ENCODE results near the gene ATXN3L.
A peak's percentile ranks its signal among the peaks of the same experiment; 100 is the strongest.

The ATXN3L gene

GRCh38 chrX:13319953-13320352 lies at the start of gene ATXN3L:
TSS of gene ATXN3L (minus strand) at chrX:13320053. CDS start at chrX:13319934, 119 bp downstream.
- Histone ChIP-seq H3K36me3 (ENCODE audit: control insufficient read depth, low read depth, low read length) (no peaks in the 10 kb centered on the region), H3K9ac (ENCODE audit: low read length) (no peak within 1 kb of the TSS), H3K9me3 (ENCODE audit: control insufficient read depth, low read depth, low read length) (no peaks in the 10 kb centered on the region)

GRCh38 chrX:13369256-13370030 lies 49.6 kb upstream of the ATXN3L start:
- no peaks in the 10 kb centered on the region for H3K36me3 ChIP-seq (ENCODE audit: control insufficient read depth, low read depth, low read length)

More at GRCh38 chrX:13319953-13320352, at the start of gene ATXN3L:
- no peaks in the 10 kb centered on the region for H3K4me1 ChIP-seq (ENCODE audit: control insufficient read depth, low read depth, low read length)
- H3K4me3 ChIP-seq (ENCODE audit: low read length) = no peak within 1 kb of the TSS
- no peak within 1 kb of the TSS for H3K27ac ChIP-seq (ENCODE audit: low read length)
- no peaks in the 10 kb centered on the region for H3K27me3 ChIP-seq (ENCODE audit: control insufficient read depth, insufficient read depth, low read length)

GRCh38 chrX:13367950-13368349 lies 48.1 kb upstream of the ATXN3L start:
- Histone ChIP-seq H3K27ac (ENCODE audit: low read length) (no peak overlapping the region), H3K27me3 (ENCODE audit: control insufficient read depth, insufficient read depth, low read length) (no peaks in the 10 kb centered on the region), H3K4me1 (ENCODE audit: control insufficient read depth, low read depth, low read length) (peaks cover 22% of the 10 kb centered on the region), H3K9ac (ENCODE audit: low read length) (no peak overlapping the region), H3K36me3 (ENCODE audit: control insufficient read depth, low read depth, low read length) (no peaks in the 10 kb centered on the region), H3K4me3 (ENCODE audit: low read length) (no peak overlapping the region), H3K9me3 (ENCODE audit: control insufficient read depth, low read depth, low read length) (no peaks in the 10 kb centered on the region)

More at GRCh38 chrX:13369256-13370030, 49.6 kb upstream of the ATXN3L start:
- Histone ChIP-seq H3K4me3 (ENCODE audit: low read length) (no peak overlapping the region), H3K9ac (ENCODE audit: low read length) (no peak overlapping the region), H3K9me3 (ENCODE audit: control insufficient read depth, low read depth, low read length) (no peaks in the 10 kb centered on the region), H3K4me1 (ENCODE audit: control insufficient read depth, low read depth, low read length) (peaks cover 22% of the 10 kb centered on the region), H3K27ac (ENCODE audit: low read length) (no peak overlapping the region), H3K27me3 (ENCODE audit: control insufficient read depth, insufficient read depth, low read length) (no peaks in the 10 kb centered on the region)

GRCh38 chrX:13366698-13367097 lies 46.8 kb upstream of the ATXN3L start:
- Histone ChIP-seq H3K4me1 (ENCODE audit: control insufficient read depth, low read depth, low read length) (peaks cover 22% of the 10 kb centered on the region), H3K9ac (ENCODE audit: low read length) (no peak overlapping the region), H3K9me3 (ENCODE audit: control insufficient read depth, low read depth, low read length) (no peaks in the 10 kb centered on the region), H3K27ac (ENCODE audit: low read length) (no peak overlapping the region), H3K36me3 (ENCODE audit: control insufficient read depth, low read depth, low read length) (no peaks in the 10 kb centered on the region), H3K27me3 (ENCODE audit: control insufficient read depth, insufficient read depth, low read length) (no peaks in the 10 kb centered on the region), H3K4me3 (ENCODE audit: low read length) (no peak overlapping the region)

- Histone ChIP-seq H3K9ac (ENCODE audit: low read length) (no peak overlapping the region), H3K9me3 (ENCODE audit: control insufficient read depth, low read depth, low read length) (no peaks in the 10 kb centered on the region), H3K27me3 (ENCODE audit: control insufficient read depth, insufficient read depth, low read length) (no peaks in the 10 kb centered on the region), H3K36me3 (ENCODE audit: control insufficient read depth, low read depth, low read length) (no peaks in the 10 kb centered on the region), H3K4me1 (ENCODE audit: control insufficient read depth, low read depth, low read length) (peaks cover 19% of the 10 kb centered on the region), H3K27ac (ENCODE audit: low read length) (no peak overlapping the region), H3K4me3 (ENCODE audit: low read length) (no peak overlapping the region)
Observed at GRCh38 chrX:13365161-13365560, 45.3 kb upstream of the ATXN3L start.

- Histone ChIP-seq H3K36me3 (ENCODE audit: control insufficient read depth, low read depth, low read length) (no peaks in the 10 kb centered on the region), H3K4me3 (ENCODE audit: low read length) (no peak overlapping the region), H3K27me3 (ENCODE audit: control insufficient read depth, insufficient read depth, low read length) (no peaks in the 10 kb centered on the region), H3K9ac (ENCODE audit: low read length) (no peak overlapping the region), H3K9me3 (ENCODE audit: control insufficient read depth, low read depth, low read length) (no peaks in the 10 kb centered on the region), H3K4me1 (ENCODE audit: control insufficient read depth, low read depth, low read length) (peaks cover 14% of the 10 kb centered on the region), H3K27ac (ENCODE audit: low read length) (no peak overlapping the region)
Observed at GRCh38 chrX:13364230-13364857, 44.5 kb upstream of the ATXN3L start.

GRCh38 chrX:13360146-13360545 lies 40.3 kb upstream of the ATXN3L start:
- H3K4me1 ChIP-seq (ENCODE audit: control insufficient read depth, low read depth, low read length) = peaks cover 9% of the 10 kb centered on the region
- H3K27ac ChIP-seq (ENCODE audit: low read length) = no peak overlapping the region
- no peaks in the 10 kb centered on the region for H3K36me3 ChIP-seq (ENCODE audit: control insufficient read depth, low read depth, low read length)
- H3K4me3 ChIP-seq (ENCODE audit: low read length) = no peak overlapping the region
- no peaks in the 10 kb centered on the region for H3K27me3 ChIP-seq (ENCODE audit: control insufficient read depth, insufficient read depth, low read length)
- no peak overlapping the region for H3K9ac ChIP-seq (ENCODE audit: low read length)
- no peaks in the 10 kb centered on the region for H3K9me3 ChIP-seq (ENCODE audit: control insufficient read depth, low read depth, low read length)

- Histone ChIP-seq H3K4me3 (ENCODE audit: low read length) (no peak overlapping the region), H3K27ac (ENCODE audit: low read length) (peak overlapping the region; percentile 16), H3K27me3 (ENCODE audit: control insufficient read depth, insufficient read depth, low read length) (no peaks in the 10 kb centered on the region), H3K9me3 (ENCODE audit: control insufficient read depth, low read depth, low read length) (no peaks in the 10 kb centered on the region), H3K36me3 (ENCODE audit: control insufficient read depth, low read depth, low read length) (no peaks in the 10 kb centered on the region), H3K9ac (ENCODE audit: low read length) (no peak overlapping the region), H3K4me1 (ENCODE audit: control insufficient read depth, low read depth, low read length) (peaks cover 9% of the 10 kb centered on the region)
Observed at GRCh38 chrX:13357925-13358324, 38.1 kb upstream of the ATXN3L start.

GRCh38 chrX:13346646-13347045 lies 26.8 kb upstream of the ATXN3L start:
- no peak overlapping the region for H3K27ac ChIP-seq (ENCODE audit: low read length)
- peaks cover 2% of the 10 kb centered on the region for H3K4me1 ChIP-seq (ENCODE audit: control insufficient read depth, low read depth, low read length)
- no peaks in the 10 kb centered on the region for H3K9me3 ChIP-seq (ENCODE audit: control insufficient read depth, low read depth, low read length)
- H3K4me3 ChIP-seq (ENCODE audit: low read length) = no peak overlapping the region
- H3K9ac ChIP-seq (ENCODE audit: low read length) = no peak overlapping the region
- no peaks in the 10 kb centered on the region for H3K27me3 ChIP-seq (ENCODE audit: control insufficient read depth, insufficient read depth, low read length)
- no peaks in the 10 kb centered on the region for H3K36me3 ChIP-seq (ENCODE audit: control insufficient read depth, low read depth, low read length)

- Histone ChIP-seq H3K4me1 (ENCODE audit: control insufficient read depth, low read depth, low read length) (peaks cover 5% of the 10 kb centered on the region), H3K36me3 (ENCODE audit: control insufficient read depth, low read depth, low read length) (no peaks in the 10 kb centered on the region), H3K4me3 (ENCODE audit: low read length) (no peak overlapping the region), H3K9me3 (ENCODE audit: control insufficient read depth, low read depth, low read length) (no peaks in the 10 kb centered on the region), H3K9ac (ENCODE audit: low read length) (no peak overlapping the region), H3K27ac (ENCODE audit: low read length) (no peak overlapping the region), H3K27me3 (ENCODE audit: control insufficient read depth, insufficient read depth, low read length) (no peaks in the 10 kb centered on the region)
Observed at GRCh38 chrX:13345438-13345837, 25.6 kb upstream of the ATXN3L start.

- Histone ChIP-seq H3K36me3 (ENCODE audit: control insufficient read depth, low read depth, low read length) (no peaks in the 10 kb centered on the region), H3K27ac (ENCODE audit: low read length) (no peak overlapping the region), H3K27me3 (ENCODE audit: control insufficient read depth, insufficient read depth, low read length) (no peaks in the 10 kb centered on the region), H3K4me3 (ENCODE audit: low read length) (no peak overlapping the region), H3K4me1 (ENCODE audit: control insufficient read depth, low read depth, low read length) (peaks cover 7% of the 10 kb centered on the region), H3K9ac (ENCODE audit: low read length) (no peak overlapping the region), H3K9me3 (ENCODE audit: control insufficient read depth, low read depth, low read length) (no peaks in the 10 kb centered on the region)
Observed at GRCh38 chrX:13345037-13345436, 25.2 kb upstream of the ATXN3L start.
